HCT116 (cell line): Measurements from ENCODE around the gene GLIPR2. TPM values are rescaled to one million over a fixed set of nuclear protein-coding genes. Genes with fewer than 3 reads are reported as not detected.

Experiments
- ATAC-seq: fragments of 200-7000 bp; cut with Tn5 transposase; 2 replicates; pipeline ENCODE4 v1.9.1; 2020; ENCODE audit warnings: mild to moderate bottlenecking, moderate library complexity
- BruUV-seq: library from RNA; stranded (reverse); fragments of 400-500 nt; replicated peaks from 2 replicates; lab custom pipeline; 2021; lab: Mats Ljungman, UMichigan
- CTCF ChIA-PET: fragments of 300-600 bp; sonication (Branson Sonifier 250); formaldehyde crosslinking; loops from one replicate; lab custom pipeline; 2021; ENCODE audit warnings: antibody characterized with exemption; lab: Charles Lee
- POLR2A ChIA-PET: fragments of 300-600, 350-600 bp; sonication (Branson Sonifier 250); formaldehyde crosslinking; loops from one replicate; lab custom pipeline; 2021; ENCODE audit warnings: antibody characterized with exemption; lab: Charles Lee
- RAD21 ChIA-PET, 2 experiments: fragments of 300-600 bp; sonication (Branson Sonifier 250); formaldehyde crosslinking; loops; one replicate each; lab custom pipeline; 2023; ENCODE audit warnings: low total read pairs in 2 of 2; ENCODE audit not compliant: uncharacterized antibody in 2 of 2, unreplicated experiment in 2 of 2, low non-redundant PET in 1 of 2; lab: Charles Lee
- DNase-seq: peaks from one replicate; pipeline ENCODE4 v3.0.0-alpha.2; 2010; ENCODE audit warnings: low read depth, low spot score
- H2AFZ ChIP-seq: fragments of 200-600 bp; shearing (Covaris generic), sonication (generic); 2 replicates; pipeline ENCODE4 v1.6.1; 2017; ENCODE audit warnings: low read depth, mixed run types, mixed read lengths, antibody characterized with exemption, low read length; ENCODE audit not compliant: poor library complexity, severe bottlenecking
- H3K27ac ChIP-seq: 2 replicates; pipeline ENCODE4 v1.5.1; 2012; ENCODE audit warnings: low read depth, low read length
- H3K27me3 ChIP-seq: fragments of 200-600 bp; sonication (generic); 2 replicates; pipeline ENCODE4 v1.6.1; 2016; ENCODE audit warnings: mixed run types, low read length, mixed read lengths; ENCODE audit not compliant: insufficient read depth
- H3K36me3 ChIP-seq, 2 experiments: fragments of 200-500 bp in 1 of 2; fragments of 200-600 bp in 1 of 2; sonication (Bioruptor generic) in 1 of 2; sonication (generic) in 1 of 2; 2 replicates each; pipeline versions ENCODE4 v1.5.1 to v1.6.1; 2014 to 2016; ENCODE audit warnings: low read length in 2 of 2, inconsistent platforms in 1 of 2, mixed read lengths in 1 of 2, mixed run types in 1 of 2; ENCODE audit not compliant: insufficient read depth in 2 of 2, control insufficient read depth in 1 of 2
- H3K4me1 ChIP-seq, 2 experiments: fragments of 200-600 bp in 1 of 2; sonication (generic) in 1 of 2; 2 replicates each; pipeline versions ENCODE4 v1.5.1 to v1.6.1; 2012 to 2017; ENCODE audit warnings: low read length in 2 of 2, inconsistent platforms in 1 of 2, mild to moderate bottlenecking in 1 of 2, mixed read lengths in 1 of 2, mixed run types in 1 of 2, moderate library complexity in 1 of 2; ENCODE audit not compliant: insufficient read depth in 2 of 2, control insufficient read depth in 1 of 2
- H3K4me2 ChIP-seq: fragments of 200-600 bp; sonication (generic); 2 replicates; pipeline ENCODE4 v1.6.1; 2017; ENCODE audit warnings: mixed run types, low read length, mixed read lengths
- H3K4me3 ChIP-seq, 2 experiments: fragments of 200-600 bp in 1 of 2; sonication (generic) in 1 of 2; replicated peaks in 1 of 2; 2 replicates each; pipeline ENCODE4 v1.5.1; 2011 to 2016; ENCODE audit warnings: low read length in 2 of 2, control low read depth in 1 of 2, low read depth in 1 of 2, mild to moderate bottlenecking in 1 of 2, mixed read lengths in 1 of 2, mixed run types in 1 of 2
- H3K79me2 ChIP-seq: fragments of 200-600 bp; sonication (generic); 2 replicates; pipeline ENCODE4 v1.6.1; 2017; ENCODE audit warnings: mild to moderate bottlenecking, mixed run types, low read length, moderate library complexity, mixed read lengths; ENCODE audit not compliant: insufficient read depth
- H3K9ac ChIP-seq: fragments of 200-600 bp; sonication (generic); 2 replicates; pipeline ENCODE4 v1.6.1; 2016; ENCODE audit warnings: low read length, mixed read lengths
- H3K9me2 ChIP-seq: fragments of 200-600 bp; sonication (generic), shearing (Covaris generic); 2 replicates; pipeline ENCODE4 v1.6.1; 2017; ENCODE audit warnings: mixed run types, mild to moderate bottlenecking, moderate library complexity; ENCODE audit not compliant: insufficient read depth
- H3K9me3 ChIP-seq, 2 experiments: fragments of 200-500 bp in 1 of 2; fragments of 200-600 bp in 1 of 2; sonication (Bioruptor generic) in 1 of 2; sonication (generic) in 1 of 2; 2 replicates each; pipeline ENCODE4 v1.6.1; 2014 to 2017; ENCODE audit warnings: low read length in 2 of 2, mixed read lengths in 2 of 2, inconsistent platforms in 1 of 2, low read depth in 1 of 2, mild to moderate bottlenecking in 1 of 2, mixed run types in 1 of 2, moderate library complexity in 1 of 2; ENCODE audit not compliant: control insufficient read depth in 1 of 2, insufficient read depth in 1 of 2
- H4K20me1 ChIP-seq: fragments of 200-600 bp; sonication (generic), shearing (Covaris generic); 2 replicates; pipeline ENCODE4 v1.6.1; 2017; ENCODE audit warnings: mixed run types, mild to moderate bottlenecking, moderate library complexity; ENCODE audit not compliant: insufficient read depth
- CBX3 ChIP-seq: IDR thresholded peaks from 2 replicates; pipeline ENCODE4 v1.6.1; 2012; ENCODE audit warnings: low read depth
- CEBPB ChIP-seq: IDR thresholded peaks from 2 replicates; pipeline ENCODE4 v1.6.1; 2012; ENCODE audit warnings: low read depth
- EGR1 ChIP-seq: IDR thresholded peaks from 2 replicates; pipeline ENCODE4 v1.6.1; 2012; ENCODE audit warnings: low read depth
- EZH2 ChIP-seq: fragments of 200-600 bp; sonication (generic); IDR thresholded peaks from 2 replicates; pipeline ENCODE4 v1.6.1; 2017; ENCODE audit warnings: antibody characterized with exemption, mixed run types
- EZH2phosphoT487 ChIP-seq: fragments of 200-600 bp; IDR thresholded peaks from 2 replicates; pipeline ENCODE4 v1.6.1; 2018; ENCODE audit warnings: antibody characterized with exemption, borderline replicate concordance
- FOSL1 ChIP-seq: IDR thresholded peaks from 2 replicates; pipeline ENCODE4 v1.6.1; 2012; ENCODE audit warnings: low read depth
- JUND ChIP-seq: IDR thresholded peaks from 2 replicates; pipeline ENCODE4 v1.6.1; 2012
- POLR2A ChIP-seq: IDR thresholded peaks from 2 replicates; pipeline ENCODE4 v1.7.0; 2011; ENCODE audit warnings: borderline replicate concordance; ENCODE audit not compliant: insufficient read depth, insufficient read length; ENCODE audit errors: extremely low read depth
- POLR2AphosphoS5 ChIP-seq: IDR thresholded peaks from 2 replicates; pipeline ENCODE4 v1.6.1; 2011; ENCODE audit warnings: mild to moderate bottlenecking, low read depth, low read length, moderate library complexity
- RAD21 ChIP-seq: IDR thresholded peaks from 2 replicates; pipeline ENCODE4 v1.6.1; 2012; ENCODE audit warnings: low read depth, mild to moderate bottlenecking
- SIN3A ChIP-seq: IDR thresholded peaks from 2 replicates; pipeline ENCODE4 v1.6.1; 2012; ENCODE audit warnings: low read depth
- SP1 ChIP-seq: IDR thresholded peaks from 2 replicates; pipeline ENCODE4 v1.6.1; 2012; ENCODE audit warnings: low read depth
- SRF ChIP-seq: IDR thresholded peaks from 2 replicates; pipeline ENCODE4 v1.6.1; 2012; ENCODE audit warnings: low read depth
- TCF7L2 ChIP-seq: IDR thresholded peaks from 2 replicates; pipeline ENCODE4 v1.7.0; 2011; ENCODE audit warnings: borderline replicate concordance, inconsistent platforms; ENCODE audit not compliant: insufficient read depth, insufficient read length; ENCODE audit errors: extremely low read depth
- ZFX ChIP-seq: fragments of 450-650 bp; IDR thresholded peaks from 2 replicates; pipeline ENCODE4 v1.6.1; 2017
- ZNF274 ChIP-seq: fragments of 200-500 bp; sonication (Bioruptor generic); IDR thresholded peaks from 2 replicates; pipeline ENCODE4 v1.6.1; 2014; ENCODE audit warnings: mild to moderate bottlenecking, low read depth, low read length, inconsistent platforms
- intact Hi-C: fragments of 100-400 bp; cut with micrococcal nuclease; formaldehyde crosslinking; loops from 2 replicates; pipeline ENCODE4 v1.10.0; 2022
- total RNA-seq: library from RNA; stranded (reverse); gene quantifications from one replicate; pipeline ENCODE4 v1.2.1, GENCODE V29; 2021; ENCODE audit not compliant: unreplicated experiment
- TF ChIP-seq, protein P1 (sequence below): IDR thresholded peaks from 2 replicates; pipeline ENCODE4 v1.6.1; 2012
- TF ChIP-seq, protein P2 (sequence below): IDR thresholded peaks from 2 replicates; pipeline ENCODE4 v1.6.1; 2011; ENCODE audit warnings: mild to moderate bottlenecking, low read length, moderate library complexity; ENCODE audit not compliant: insufficient replicate concordance; ENCODE audit errors: extremely low read depth
- TF ChIP-seq, protein P3 (sequence below): IDR thresholded peaks from 2 replicates; pipeline ENCODE4 v1.6.1; 2012; ENCODE audit warnings: low read depth

The GLIPR2 gene
- total RNA-seq, 1 experiment from 2014 or later: 14.5 TPM

DNA sequence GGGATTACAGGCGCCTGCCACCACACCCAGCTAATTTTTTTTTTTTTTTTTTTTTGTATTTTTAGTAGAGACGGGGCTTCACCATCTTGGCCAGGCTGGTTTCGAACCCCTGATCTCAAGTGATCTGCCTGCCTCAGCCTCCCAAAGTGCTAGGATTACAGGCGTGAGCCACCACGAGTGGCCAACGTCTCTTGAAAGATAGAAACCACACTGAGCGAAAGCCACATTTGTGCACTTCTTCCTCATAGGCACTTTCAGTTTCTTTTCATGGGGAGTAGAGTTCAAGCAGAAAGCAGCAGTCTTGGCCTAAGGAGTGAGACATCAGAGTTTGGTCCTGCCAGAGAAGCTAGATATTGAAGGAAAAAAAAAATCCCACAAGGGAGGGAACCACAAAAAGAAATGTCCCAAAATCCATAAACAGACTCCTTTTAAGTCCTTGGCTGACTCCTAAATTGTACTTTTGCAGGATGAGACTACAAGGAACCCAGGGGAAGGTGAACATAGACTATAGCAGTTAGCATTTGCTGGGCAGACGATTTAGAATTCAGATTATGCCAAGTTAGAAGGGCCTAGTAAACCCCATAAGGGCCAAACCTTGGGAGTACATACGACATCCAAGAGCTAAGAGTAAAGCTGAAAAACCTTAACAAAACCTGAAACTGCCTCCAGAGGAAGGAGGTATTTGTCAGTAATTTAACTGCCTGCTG is 43.9 kb upstream of the GLIPR2 start:
- DNase-seq (no peak), ATAC-seq (no peak)
- Histone ChIP-seq H4K20me1 (no peaks in the 10 kb centered on the region), H3K4me3 (no peak overlapping the region), H3K9me3 (no peaks in the 10 kb centered on the region), H3K27ac (no peak overlapping the region), H3K36me3 (no peaks in the 10 kb centered on the region), H3K79me2 (no peaks in the 10 kb centered on the region), H3K4me1 (no peaks in the 10 kb centered on the region), H3K9ac (no peak overlapping the region), H2AFZ (no peak overlapping the region), H3K9me2 (no peaks in the 10 kb centered on the region), H3K27me3 (no peaks in the 10 kb centered on the region), H3K4me2 (no peak overlapping the region)
- no peak for TF ChIP-seq POLR2AphosphoS5
- no peak for TF ChIP-seq SP1
- no peak for TF ChIP-seq EZH2phosphoT487
- no peak for TF ChIP-seq ZNF274
- no peak for TF ChIP-seq RAD21
- TF ChIP-seq CBX3: no peak
- no peak for TF ChIP-seq SIN3A
- TF ChIP-seq, protein P1, sequence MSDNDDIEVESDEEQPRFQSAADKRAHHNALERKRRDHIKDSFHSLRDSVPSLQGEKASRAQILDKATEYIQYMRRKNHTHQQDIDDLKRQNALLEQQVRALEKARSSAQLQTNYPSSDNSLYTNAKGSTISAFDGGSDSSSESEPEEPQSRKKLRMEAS: no peak
- no peak for TF ChIP-seq SRF
- no peak for TF ChIP-seq CEBPB
- TF ChIP-seq, protein P2, sequence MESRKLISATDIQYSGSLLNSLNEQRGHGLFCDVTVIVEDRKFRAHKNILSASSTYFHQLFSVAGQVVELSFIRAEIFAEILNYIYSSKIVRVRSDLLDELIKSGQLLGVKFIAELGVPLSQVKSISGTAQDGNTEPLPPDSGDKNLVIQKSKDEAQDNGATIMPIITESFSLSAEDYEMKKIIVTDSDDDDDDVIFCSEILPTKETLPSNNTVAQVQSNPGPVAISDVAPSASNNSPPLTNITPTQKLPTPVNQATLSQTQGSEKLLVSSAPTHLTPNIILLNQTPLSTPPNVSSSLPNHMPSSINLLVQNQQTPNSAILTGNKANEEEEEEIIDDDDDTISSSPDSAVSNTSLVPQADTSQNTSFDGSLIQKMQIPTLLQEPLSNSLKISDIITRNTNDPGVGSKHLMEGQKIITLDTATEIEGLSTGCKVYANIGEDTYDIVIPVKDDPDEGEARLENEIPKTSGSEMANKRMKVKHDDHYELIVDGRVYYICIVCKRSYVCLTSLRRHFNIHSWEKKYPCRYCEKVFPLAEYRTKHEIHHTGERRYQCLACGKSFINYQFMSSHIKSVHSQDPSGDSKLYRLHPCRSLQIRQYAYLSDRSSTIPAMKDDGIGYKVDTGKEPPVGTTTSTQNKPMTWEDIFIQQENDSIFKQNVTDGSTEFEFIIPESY: no peak
- TF ChIP-seq, protein P3, sequence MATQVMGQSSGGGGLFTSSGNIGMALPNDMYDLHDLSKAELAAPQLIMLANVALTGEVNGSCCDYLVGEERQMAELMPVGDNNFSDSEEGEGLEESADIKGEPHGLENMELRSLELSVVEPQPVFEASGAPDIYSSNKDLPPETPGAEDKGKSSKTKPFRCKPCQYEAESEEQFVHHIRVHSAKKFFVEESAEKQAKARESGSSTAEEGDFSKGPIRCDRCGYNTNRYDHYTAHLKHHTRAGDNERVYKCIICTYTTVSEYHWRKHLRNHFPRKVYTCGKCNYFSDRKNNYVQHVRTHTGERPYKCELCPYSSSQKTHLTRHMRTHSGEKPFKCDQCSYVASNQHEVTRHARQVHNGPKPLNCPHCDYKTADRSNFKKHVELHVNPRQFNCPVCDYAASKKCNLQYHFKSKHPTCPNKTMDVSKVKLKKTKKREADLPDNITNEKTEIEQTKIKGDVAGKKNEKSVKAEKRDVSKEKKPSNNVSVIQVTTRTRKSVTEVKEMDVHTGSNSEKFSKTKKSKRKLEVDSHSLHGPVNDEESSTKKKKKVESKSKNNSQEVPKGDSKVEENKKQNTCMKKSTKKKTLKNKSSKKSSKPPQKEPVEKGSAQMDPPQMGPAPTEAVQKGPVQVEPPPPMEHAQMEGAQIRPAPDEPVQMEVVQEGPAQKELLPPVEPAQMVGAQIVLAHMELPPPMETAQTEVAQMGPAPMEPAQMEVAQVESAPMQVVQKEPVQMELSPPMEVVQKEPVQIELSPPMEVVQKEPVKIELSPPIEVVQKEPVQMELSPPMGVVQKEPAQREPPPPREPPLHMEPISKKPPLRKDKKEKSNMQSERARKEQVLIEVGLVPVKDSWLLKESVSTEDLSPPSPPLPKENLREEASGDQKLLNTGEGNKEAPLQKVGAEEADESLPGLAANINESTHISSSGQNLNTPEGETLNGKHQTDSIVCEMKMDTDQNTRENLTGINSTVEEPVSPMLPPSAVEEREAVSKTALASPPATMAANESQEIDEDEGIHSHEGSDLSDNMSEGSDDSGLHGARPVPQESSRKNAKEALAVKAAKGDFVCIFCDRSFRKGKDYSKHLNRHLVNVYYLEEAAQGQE: no peak
- TF ChIP-seq EZH2: no peak
- TF ChIP-seq POLR2A: no peak
- no peak for TF ChIP-seq TCF7L2
- TF ChIP-seq FOSL1: no peak
- TF ChIP-seq ZFX: no peak
- no peak for TF ChIP-seq EGR1
- TF ChIP-seq JUND: no peak
- intact Hi-C loops: no loop called here
- CTCF ChIA-PET: no interaction called here
- BruUV-seq: no TSS peak
- POLR2A ChIA-PET: no interaction called here
- RAD21 ChIA-PET: no interaction called here
